ENCODE data around the gene SLC15A2.
A peak's percentile ranks its signal among the peaks of the same experiment; 100 is the strongest.
"Not testable (repeated sequence)": the region's sequence is repeated elsewhere in the genome, so short reads cannot be mapped to it uniquely, and the experiment has no call there.

The SLC15A2 gene, protein sequence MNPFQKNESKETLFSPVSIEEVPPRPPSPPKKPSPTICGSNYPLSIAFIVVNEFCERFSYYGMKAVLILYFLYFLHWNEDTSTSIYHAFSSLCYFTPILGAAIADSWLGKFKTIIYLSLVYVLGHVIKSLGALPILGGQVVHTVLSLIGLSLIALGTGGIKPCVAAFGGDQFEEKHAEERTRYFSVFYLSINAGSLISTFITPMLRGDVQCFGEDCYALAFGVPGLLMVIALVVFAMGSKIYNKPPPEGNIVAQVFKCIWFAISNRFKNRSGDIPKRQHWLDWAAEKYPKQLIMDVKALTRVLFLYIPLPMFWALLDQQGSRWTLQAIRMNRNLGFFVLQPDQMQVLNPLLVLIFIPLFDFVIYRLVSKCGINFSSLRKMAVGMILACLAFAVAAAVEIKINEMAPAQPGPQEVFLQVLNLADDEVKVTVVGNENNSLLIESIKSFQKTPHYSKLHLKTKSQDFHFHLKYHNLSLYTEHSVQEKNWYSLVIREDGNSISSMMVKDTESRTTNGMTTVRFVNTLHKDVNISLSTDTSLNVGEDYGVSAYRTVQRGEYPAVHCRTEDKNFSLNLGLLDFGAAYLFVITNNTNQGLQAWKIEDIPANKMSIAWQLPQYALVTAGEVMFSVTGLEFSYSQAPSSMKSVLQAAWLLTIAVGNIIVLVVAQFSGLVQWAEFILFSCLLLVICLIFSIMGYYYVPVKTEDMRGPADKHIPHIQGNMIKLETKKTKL

DNA sequence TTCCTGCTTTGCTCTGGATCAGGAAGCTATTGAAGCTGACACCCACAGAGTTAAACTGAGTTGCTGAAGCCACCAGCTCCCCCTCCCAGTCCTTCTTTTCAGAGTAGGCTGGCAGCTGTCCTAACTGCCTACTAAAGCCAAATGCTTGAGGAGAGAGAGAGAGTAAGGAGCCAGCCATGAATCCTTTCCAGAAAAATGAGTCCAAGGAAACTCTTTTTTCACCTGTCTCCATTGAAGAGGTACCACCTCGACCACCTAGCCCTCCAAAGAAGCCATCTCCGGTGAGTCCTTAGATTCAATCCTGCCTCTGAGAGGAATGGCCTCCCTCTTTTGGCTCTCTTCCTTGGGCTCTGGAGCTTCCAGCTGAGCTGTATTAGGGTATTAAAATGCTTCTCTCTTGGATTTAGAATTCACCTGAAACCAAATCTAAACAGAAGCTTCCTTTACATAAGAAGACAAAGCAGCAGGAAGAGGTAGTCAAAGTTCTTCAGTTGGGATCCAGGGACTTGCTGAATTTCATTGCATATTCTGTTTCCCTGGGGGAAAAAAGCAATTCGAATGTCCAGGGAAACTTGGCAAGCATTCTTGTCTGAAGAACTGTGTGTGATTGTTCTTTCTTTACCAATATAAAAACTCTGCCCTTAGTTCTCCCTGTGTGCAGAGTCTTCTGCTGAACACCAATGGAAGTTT, at the start of gene SLC15A2:
Gene SLC15A2 (plus strand): TSS at position 101 of the 690 bp plus-strand sequence. CDS start 76 bp downstream, at position 177.
- no peaks in the 10 kb centered on the region for H3K27me3 ChIP-seq (ENCODE audit: control insufficient read depth, insufficient read depth, low read length)
- peak within 1 kb of the TSS; percentile 9 for H3K4me3 ChIP-seq (ENCODE audit: low read depth, low read length)
- no peaks in the 10 kb centered on the region for H3K9me3 ChIP-seq (ENCODE audit: control insufficient read depth, insufficient read depth, low read length)
- H3K36me3 ChIP-seq (ENCODE audit: control insufficient read depth, insufficient read depth, low read length) = no peaks in the 10 kb centered on the region
- H3K9ac ChIP-seq (ENCODE audit: low read depth, low read length) = peak within 1 kb of the TSS; percentile 55
- H3K4me1 ChIP-seq (ENCODE audit: control insufficient read depth, insufficient read depth, low read length) = peaks cover 23% of the 10 kb centered on the region

DNA sequence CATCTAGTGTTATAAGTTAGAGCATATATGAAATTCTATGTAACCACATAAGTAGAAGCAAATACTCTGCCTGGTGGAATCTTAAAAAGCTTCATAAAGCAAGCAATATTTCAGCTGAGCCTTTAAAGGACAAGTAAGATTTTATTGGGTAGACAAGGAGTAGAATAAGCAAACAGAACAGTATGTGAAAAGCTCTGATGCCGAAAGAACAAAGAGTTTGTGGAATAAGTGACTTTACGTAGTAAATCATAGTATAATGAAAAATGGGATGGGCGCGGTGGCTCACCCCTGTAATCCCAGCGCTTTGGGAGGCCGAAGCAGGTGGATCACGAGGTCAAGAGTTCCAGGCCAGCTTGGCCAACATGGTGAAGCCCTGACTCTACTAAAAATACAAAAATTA, 49.3 kb upstream of the SLC15A2 start:
- Histone ChIP-seq H3K9ac (ENCODE audit: low read depth, low read length) (no peak overlapping the region), H3K4me3 (ENCODE audit: low read depth, low read length) (no peak overlapping the region)

DNA sequence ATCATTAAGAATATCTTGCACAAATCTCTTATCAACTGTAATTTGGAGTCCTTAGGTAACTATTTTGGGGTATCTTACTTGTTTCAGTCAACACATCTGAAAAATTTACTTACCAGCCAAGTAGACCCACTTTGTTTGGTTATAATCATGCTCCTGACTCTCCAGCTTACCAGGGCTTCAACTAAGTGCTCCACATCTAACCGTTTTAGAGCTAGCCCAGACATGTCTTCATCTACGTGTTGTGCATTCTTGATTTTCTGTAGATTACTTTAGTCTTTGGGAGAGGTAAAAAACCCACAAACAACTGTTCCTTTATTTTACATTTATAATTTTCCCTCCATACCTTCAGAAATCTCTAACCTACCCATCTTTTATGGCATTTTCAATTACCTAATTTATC, 41.9 kb upstream of the SLC15A2 start:
- Histone ChIP-seq H3K9me3 (ENCODE audit: control insufficient read depth, insufficient read depth, low read length) (no peaks in the 10 kb centered on the region), H3K4me1 (ENCODE audit: control insufficient read depth, insufficient read depth, low read length) (no peaks in the 10 kb centered on the region), H3K4me3 (ENCODE audit: low read depth, low read length) (no peak overlapping the region), H3K36me3 (ENCODE audit: control insufficient read depth, insufficient read depth, low read length) (no peaks in the 10 kb centered on the region), H3K27me3 (ENCODE audit: control insufficient read depth, insufficient read depth, low read length) (no peaks in the 10 kb centered on the region), H3K9ac (ENCODE audit: low read depth, low read length) (no peak overlapping the region)

More for the DNA sequence above, 49.3 kb upstream of the SLC15A2 start:
- no peaks in the 10 kb centered on the region for H3K36me3 ChIP-seq (ENCODE audit: control insufficient read depth, insufficient read depth, low read length)
- H3K27me3 ChIP-seq (ENCODE audit: control insufficient read depth, insufficient read depth, low read length) = no peaks in the 10 kb centered on the region
- no peaks in the 10 kb centered on the region for H3K4me1 ChIP-seq (ENCODE audit: control insufficient read depth, insufficient read depth, low read length)
- no peaks in the 10 kb centered on the region for H3K9me3 ChIP-seq (ENCODE audit: control insufficient read depth, insufficient read depth, low read length)

DNA sequence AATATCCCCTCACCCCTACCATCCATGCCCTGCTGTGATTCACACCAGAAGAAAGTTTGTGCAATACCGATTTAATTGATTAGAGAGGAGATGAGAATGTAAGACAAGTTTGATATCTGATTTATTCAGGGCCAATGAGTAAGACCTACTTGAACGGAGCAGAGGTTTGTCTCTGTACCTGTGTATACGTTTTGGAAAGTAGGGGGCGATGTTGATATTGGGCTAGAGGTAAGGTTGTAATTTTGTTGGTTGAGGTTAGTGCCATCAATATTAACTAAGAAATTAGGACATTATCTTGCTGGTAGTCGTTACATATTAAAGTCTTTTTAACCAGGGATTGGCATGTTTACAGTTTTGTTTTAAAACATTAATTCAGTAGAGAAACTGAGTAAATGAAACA, 38.6 kb upstream of the SLC15A2 start:
- H3K4me1 ChIP-seq (ENCODE audit: control insufficient read depth, insufficient read depth, low read length) = no peaks in the 10 kb centered on the region
- H3K36me3 ChIP-seq (ENCODE audit: control insufficient read depth, insufficient read depth, low read length) = no peaks in the 10 kb centered on the region
- no peaks in the 10 kb centered on the region for H3K9me3 ChIP-seq (ENCODE audit: control insufficient read depth, insufficient read depth, low read length)
- no peak overlapping the region for H3K9ac ChIP-seq (ENCODE audit: low read depth, low read length)
- no peak overlapping the region for H3K4me3 ChIP-seq (ENCODE audit: low read depth, low read length)
- H3K27me3 ChIP-seq (ENCODE audit: control insufficient read depth, insufficient read depth, low read length) = no peaks in the 10 kb centered on the region

DNA sequence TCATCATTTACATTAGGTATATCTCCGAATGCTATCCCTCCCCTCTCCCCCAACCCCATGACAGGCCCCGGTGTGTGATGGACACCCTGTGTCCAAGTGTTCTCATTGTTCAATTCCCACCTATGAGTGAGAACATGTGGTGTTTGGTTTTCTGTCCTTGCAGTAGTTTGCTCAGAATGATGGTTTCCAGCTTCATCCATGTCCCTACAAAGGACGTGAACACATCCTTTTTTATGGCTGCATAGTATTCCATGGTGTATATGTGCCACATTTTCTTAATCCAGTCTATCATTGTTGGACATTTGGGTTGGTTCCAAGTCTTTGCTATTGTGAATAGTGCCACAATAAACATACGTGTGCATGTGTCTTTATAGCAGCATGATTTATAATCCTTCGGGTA, 36.4 kb upstream of the SLC15A2 start:
- H3K27me3 ChIP-seq (ENCODE audit: control insufficient read depth, insufficient read depth, low read length); H3K4me3 ChIP-seq (ENCODE audit: low read depth, low read length); H3K4me1 ChIP-seq (ENCODE audit: control insufficient read depth, insufficient read depth, low read length); H3K9ac ChIP-seq (ENCODE audit: low read depth, low read length); H3K9me3 ChIP-seq (ENCODE audit: control insufficient read depth, insufficient read depth, low read length); H3K36me3 ChIP-seq (ENCODE audit: control insufficient read depth, insufficient read depth, low read length): not testable (repeated sequence)

DNA sequence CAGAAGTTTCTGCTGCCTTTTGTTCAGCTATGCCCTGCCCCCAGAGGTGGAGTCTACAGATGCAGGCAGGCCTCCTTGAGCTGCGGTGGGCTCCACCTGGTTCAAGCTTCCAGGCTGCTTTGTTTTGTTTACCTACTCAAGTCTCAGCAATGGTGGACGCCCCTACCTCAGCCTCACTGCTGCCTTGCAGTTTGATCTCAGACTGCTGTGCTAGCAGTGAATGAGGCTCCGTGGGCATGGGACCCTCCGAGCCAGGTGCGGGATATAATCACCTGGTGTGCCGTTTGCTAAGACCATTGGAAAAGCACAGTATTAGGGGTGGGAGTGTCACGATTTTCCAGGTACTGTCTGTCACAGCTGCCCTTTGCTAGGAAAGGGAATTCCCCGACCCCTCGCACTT, 31.0 kb upstream of the SLC15A2 start:
- H3K27me3 ChIP-seq (ENCODE audit: control insufficient read depth, insufficient read depth, low read length); H3K4me1 ChIP-seq (ENCODE audit: control insufficient read depth, insufficient read depth, low read length); H3K9ac ChIP-seq (ENCODE audit: low read depth, low read length); H3K36me3 ChIP-seq (ENCODE audit: control insufficient read depth, insufficient read depth, low read length); H3K4me3 ChIP-seq (ENCODE audit: low read depth, low read length): not testable (repeated sequence)
- peaks cover 11% of the 10 kb centered on the region for H3K9me3 ChIP-seq (ENCODE audit: control insufficient read depth, insufficient read depth, low read length)

DNA sequence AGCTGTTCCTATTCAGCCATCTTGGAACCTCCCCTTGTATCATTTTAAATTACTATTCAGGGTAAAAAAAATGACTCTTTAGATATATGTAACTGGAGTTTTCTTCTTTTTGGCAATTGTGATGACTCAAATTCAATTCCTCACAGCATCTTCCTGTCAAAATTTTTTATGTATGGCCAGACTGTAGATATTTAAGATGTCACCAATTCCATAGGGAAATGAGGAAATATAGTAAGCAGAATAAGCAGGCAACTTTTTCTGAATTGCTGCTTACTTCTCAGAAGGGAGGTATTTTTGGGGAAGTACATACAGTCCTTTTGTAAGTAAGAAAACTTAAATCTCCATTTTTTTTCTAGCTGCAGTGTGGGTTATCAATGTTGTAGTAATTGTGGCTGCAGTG, 30.4 kb upstream of the SLC15A2 start:
- Histone ChIP-seq H3K4me1 (ENCODE audit: control insufficient read depth, insufficient read depth, low read length) (no peaks in the 10 kb centered on the region), H3K27me3 (ENCODE audit: control insufficient read depth, insufficient read depth, low read length) (no peaks in the 10 kb centered on the region), H3K36me3 (ENCODE audit: control insufficient read depth, insufficient read depth, low read length) (no peaks in the 10 kb centered on the region), H3K9me3 (ENCODE audit: control insufficient read depth, insufficient read depth, low read length) (peaks cover 11% of the 10 kb centered on the region), H3K9ac (ENCODE audit: low read depth, low read length) (no peak overlapping the region), H3K4me3 (ENCODE audit: low read depth, low read length) (no peak overlapping the region)

DNA sequence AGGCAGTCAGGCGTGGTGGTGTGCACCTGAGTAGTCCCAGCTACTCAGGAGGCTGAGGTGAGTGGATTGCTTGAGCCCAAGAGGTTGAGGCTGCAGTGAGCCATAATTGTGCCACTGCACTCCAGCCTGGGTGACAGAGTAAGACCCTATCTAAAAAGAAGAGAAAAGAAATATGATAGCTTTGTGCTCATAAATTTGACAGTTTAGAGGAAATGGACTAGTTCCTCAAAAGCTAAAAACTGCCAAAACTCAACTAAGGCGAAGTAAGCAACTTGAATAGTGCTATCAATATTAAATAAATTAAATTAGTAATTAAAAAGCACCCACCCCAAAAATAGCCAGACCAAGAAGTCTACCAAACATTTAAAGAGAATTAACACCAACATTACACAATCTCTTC, 24.5 kb upstream of the SLC15A2 start:
- no peak overlapping the region for H3K4me3 ChIP-seq (ENCODE audit: low read depth, low read length)
- H3K4me1 ChIP-seq (ENCODE audit: control insufficient read depth, insufficient read depth, low read length) = no peaks in the 10 kb centered on the region
- no peaks in the 10 kb centered on the region for H3K9me3 ChIP-seq (ENCODE audit: control insufficient read depth, insufficient read depth, low read length)
- no peaks in the 10 kb centered on the region for H3K36me3 ChIP-seq (ENCODE audit: control insufficient read depth, insufficient read depth, low read length)
- H3K9ac ChIP-seq (ENCODE audit: low read depth, low read length) = no peak overlapping the region
- no peaks in the 10 kb centered on the region for H3K27me3 ChIP-seq (ENCODE audit: control insufficient read depth, insufficient read depth, low read length)

DNA sequence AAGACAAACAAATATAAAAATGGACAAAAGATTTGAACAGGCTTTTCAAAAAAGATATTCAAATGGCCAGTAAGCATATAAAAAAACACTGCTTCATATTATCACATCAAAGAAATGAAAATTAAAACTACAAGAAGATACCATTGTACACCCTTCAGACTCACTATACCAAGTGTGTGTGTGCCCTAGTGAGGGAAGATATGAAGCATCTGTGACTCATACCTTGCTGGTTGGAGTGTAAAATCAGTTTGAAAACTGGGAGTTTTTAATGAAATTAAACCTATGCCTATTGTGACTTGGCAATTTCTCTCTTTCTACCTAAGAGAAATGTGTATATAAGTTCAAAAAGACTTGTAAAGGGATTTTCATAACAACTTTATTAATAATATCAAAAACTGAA, 23.5 kb upstream of the SLC15A2 start:
- Histone ChIP-seq H3K9ac (ENCODE audit: low read depth, low read length) (no peak overlapping the region), H3K27me3 (ENCODE audit: control insufficient read depth, insufficient read depth, low read length) (no peaks in the 10 kb centered on the region), H3K4me1 (ENCODE audit: control insufficient read depth, insufficient read depth, low read length) (no peaks in the 10 kb centered on the region), H3K4me3 (ENCODE audit: low read depth, low read length) (no peak overlapping the region), H3K36me3 (ENCODE audit: control insufficient read depth, insufficient read depth, low read length) (no peaks in the 10 kb centered on the region), H3K9me3 (ENCODE audit: control insufficient read depth, insufficient read depth, low read length) (no peaks in the 10 kb centered on the region)

DNA sequence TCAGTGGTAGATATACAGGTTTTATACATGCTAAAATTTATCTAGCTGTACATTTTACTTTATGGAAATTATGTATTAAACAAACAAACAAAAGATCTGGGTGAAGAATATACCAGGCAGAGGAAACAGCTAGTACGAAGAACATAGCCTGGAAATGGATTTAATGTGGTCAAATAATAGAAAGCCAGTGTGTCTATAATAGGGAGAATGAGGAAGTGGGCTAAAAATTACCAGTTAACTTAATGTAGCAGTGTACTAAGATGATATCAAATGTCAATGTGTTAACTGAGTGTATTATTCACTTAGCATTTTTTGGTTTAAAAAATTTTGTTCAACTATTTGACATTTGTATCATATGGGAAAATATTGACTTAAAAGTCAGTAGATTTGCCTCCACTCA, 22.8 kb upstream of the SLC15A2 start:
- Histone ChIP-seq H3K27me3 (ENCODE audit: control insufficient read depth, insufficient read depth, low read length) (no peaks in the 10 kb centered on the region), H3K4me3 (ENCODE audit: low read depth, low read length) (no peak overlapping the region), H3K9me3 (ENCODE audit: control insufficient read depth, insufficient read depth, low read length) (no peaks in the 10 kb centered on the region), H3K9ac (ENCODE audit: low read depth, low read length) (no peak overlapping the region), H3K36me3 (ENCODE audit: control insufficient read depth, insufficient read depth, low read length) (no peaks in the 10 kb centered on the region), H3K4me1 (ENCODE audit: control insufficient read depth, insufficient read depth, low read length) (no peaks in the 10 kb centered on the region)

DNA sequence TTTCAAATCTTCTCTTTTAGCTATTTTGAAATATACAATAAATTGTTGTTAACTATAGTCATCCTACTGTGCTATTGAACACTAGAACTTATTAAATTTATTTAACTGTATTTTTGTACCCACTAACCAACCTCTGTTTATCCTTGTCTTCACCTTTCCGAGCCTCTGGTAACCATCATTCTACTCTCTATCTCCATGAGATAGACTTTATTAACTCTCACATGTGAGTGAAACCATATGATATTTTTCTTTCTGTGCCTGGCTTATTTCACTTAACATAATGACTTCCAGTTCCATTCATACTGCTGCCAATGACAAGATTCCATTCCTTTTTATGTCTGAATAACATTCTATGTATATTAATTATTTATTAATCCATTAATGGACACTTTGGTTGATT, 15.8 kb upstream of the SLC15A2 start:
- H3K9me3 ChIP-seq (ENCODE audit: control insufficient read depth, insufficient read depth, low read length) = no peaks in the 10 kb centered on the region
- H3K4me3 ChIP-seq (ENCODE audit: low read depth, low read length) = no peak overlapping the region
- no peaks in the 10 kb centered on the region for H3K36me3 ChIP-seq (ENCODE audit: control insufficient read depth, insufficient read depth, low read length)
- H3K9ac ChIP-seq (ENCODE audit: low read depth, low read length) = no peak overlapping the region
- no peaks in the 10 kb centered on the region for H3K4me1 ChIP-seq (ENCODE audit: control insufficient read depth, insufficient read depth, low read length)
- no peaks in the 10 kb centered on the region for H3K27me3 ChIP-seq (ENCODE audit: control insufficient read depth, insufficient read depth, low read length)

Data from iPS-15b (cell line).